Measurements from ENCODE around the gene TRMT13.
"Not testable (repeated sequence)": the region's sequence is repeated elsewhere in the genome, so short reads cannot be mapped to it uniquely, and the experiment has no call there.

TRMT13 gene

GRCh38 chr1:100187912-100188311 lies 54.9 kb downstream of the TRMT13 start:
- no peaks in the 10 kb centered on the region for H3F3A ChIP-seq (ENCODE audit: insufficient read depth, low read length)
- H3K27ac ChIP-seq (ENCODE audit: low read depth, low read length, poor library complexity, severe bottlenecking) = no peak overlapping the region
- TF ChIP-seq EZH2 (IDR thresholded peaks at IDR 0.05; ENCODE audit: borderline replicate concordance, low read length) (no peak), CTCF (IDR thresholded peaks at IDR 0.05; ENCODE audit: low read length) (no peak)
- H3K9me3 ChIP-seq (ENCODE audit: low read length) = no peaks in the 10 kb centered on the region
- no peaks in the 10 kb centered on the region for H3K27me3 ChIP-seq (ENCODE audit: insufficient read depth, low read length)
- no peak overlapping the region for H2AFZ ChIP-seq (ENCODE audit: low read length)
- no peaks in the 10 kb centered on the region for H3K36me3 ChIP-seq (ENCODE audit: insufficient read depth, low read length)
- no peaks in the 10 kb centered on the region for H3K79me2 ChIP-seq (ENCODE audit: insufficient read depth, low read length)
- H3K9me2 ChIP-seq (ENCODE audit: low read depth, low read length) = no peaks in the 10 kb centered on the region
- H3K9ac ChIP-seq (ENCODE audit: low read length) = no peak overlapping the region
- no peak overlapping the region for H3K4me3 ChIP-seq (ENCODE audit: low read depth, low read length, poor library complexity, severe bottlenecking)
- H3K4me1 ChIP-seq (ENCODE audit: insufficient read depth, low read length, severe bottlenecking) = peaks cover 10% of the 10 kb centered on the region
- H4K20me1 ChIP-seq (ENCODE audit: insufficient read depth, low read length) = no peaks in the 10 kb centered on the region
- H3K4me2 ChIP-seq (ENCODE audit: low read length) = no peak overlapping the region

GRCh38 chr1:100188617-100189016 lies 55.7 kb downstream of the TRMT13 start:
- TF ChIP-seq EZH2 (IDR thresholded peaks at IDR 0.05; ENCODE audit: borderline replicate concordance, low read length) = no peak
- TF ChIP-seq CTCF (IDR thresholded peaks at IDR 0.05; ENCODE audit: low read length) = no peak
- Histone ChIP-seq H3K9me3 (ENCODE audit: low read length) (no peaks in the 10 kb centered on the region), H3F3A (ENCODE audit: insufficient read depth, low read length) (no peaks in the 10 kb centered on the region), H4K20me1 (ENCODE audit: insufficient read depth, low read length) (no peaks in the 10 kb centered on the region), H3K27me3 (ENCODE audit: insufficient read depth, low read length) (no peaks in the 10 kb centered on the region), H3K4me1 (ENCODE audit: insufficient read depth, low read length, severe bottlenecking) (peaks cover 10% of the 10 kb centered on the region), H3K36me3 (ENCODE audit: insufficient read depth, low read length) (no peaks in the 10 kb centered on the region), H3K9ac (ENCODE audit: low read length) (no peak overlapping the region), H3K9me2 (ENCODE audit: low read depth, low read length) (no peaks in the 10 kb centered on the region), H3K4me2 (ENCODE audit: low read length) (no peak overlapping the region), H2AFZ (ENCODE audit: low read length) (no peak overlapping the region), H3K79me2 (ENCODE audit: insufficient read depth, low read length) (no peaks in the 10 kb centered on the region), H3K4me3 (ENCODE audit: low read depth, low read length, poor library complexity, severe bottlenecking) (no peak overlapping the region), H3K27ac (ENCODE audit: low read depth, low read length, poor library complexity, severe bottlenecking) (no peak overlapping the region)

GRCh38 chr1:100198596-100198995 lies 65.6 kb downstream of the TRMT13 start:
- Histone ChIP-seq H3K9ac (ENCODE audit: low read length) (no peak overlapping the region), H4K20me1 (ENCODE audit: insufficient read depth, low read length) (no peaks in the 10 kb centered on the region), H3K4me1 (ENCODE audit: insufficient read depth, low read length, severe bottlenecking) (no peaks in the 10 kb centered on the region), H3K4me3 (ENCODE audit: low read depth, low read length, poor library complexity, severe bottlenecking) (no peak overlapping the region), H3K9me3 (ENCODE audit: low read length) (no peaks in the 10 kb centered on the region), H2AFZ (ENCODE audit: low read length) (no peak overlapping the region), H3K27me3 (ENCODE audit: insufficient read depth, low read length) (no peaks in the 10 kb centered on the region), H3K27ac (ENCODE audit: low read depth, low read length, poor library complexity, severe bottlenecking) (no peak overlapping the region), H3F3A (ENCODE audit: insufficient read depth, low read length) (no peaks in the 10 kb centered on the region), H3K79me2 (ENCODE audit: insufficient read depth, low read length) (no peaks in the 10 kb centered on the region), H3K36me3 (ENCODE audit: insufficient read depth, low read length) (peaks cover 39% of the 10 kb centered on the region), H3K4me2 (ENCODE audit: low read length) (no peak overlapping the region), H3K9me2 (ENCODE audit: low read depth, low read length) (no peaks in the 10 kb centered on the region)
- TF ChIP-seq EZH2 (IDR thresholded peaks at IDR 0.05; ENCODE audit: borderline replicate concordance, low read length) = no peak
- TF ChIP-seq CTCF (IDR thresholded peaks at IDR 0.05; ENCODE audit: low read length) = no peak

GRCh38 chr1:100200060-100200459 lies 67.1 kb downstream of the TRMT13 start:
- not testable (repeated sequence) for H3K4me3 ChIP-seq (ENCODE audit: low read depth, low read length, poor library complexity, severe bottlenecking); H3K4me2 ChIP-seq (ENCODE audit: low read length); H3K27me3 ChIP-seq (ENCODE audit: insufficient read depth, low read length); H3K9ac ChIP-seq (ENCODE audit: low read length); H3K27ac ChIP-seq (ENCODE audit: low read depth, low read length, poor library complexity, severe bottlenecking); H3K79me2 ChIP-seq (ENCODE audit: insufficient read depth, low read length); H3K4me1 ChIP-seq (ENCODE audit: insufficient read depth, low read length, severe bottlenecking); H2AFZ ChIP-seq (ENCODE audit: low read length); H3K9me2 ChIP-seq (ENCODE audit: low read depth, low read length); H3K9me3 ChIP-seq (ENCODE audit: low read length); H3F3A ChIP-seq (ENCODE audit: insufficient read depth, low read length); H4K20me1 ChIP-seq (ENCODE audit: insufficient read depth, low read length)
- peaks cover 39% of the 10 kb centered on the region for H3K36me3 ChIP-seq (ENCODE audit: insufficient read depth, low read length)

Data from OCI-LY1 (cell line).